Stomach (tissue), 4 donors: ENCODE measurements around the gene KLHL2.
"Not testable (repeated sequence)": the region's sequence is repeated elsewhere in the genome, so short reads cannot be mapped to it uniquely, and the experiment has no call there.

Source experiments
- EP300 ChIP-seq: sonication (generic); formaldehyde crosslinking; IDR thresholded peaks from one replicate; pipeline ENCODE4 v1.6.1; 2017; ENCODE audit warnings: antibody characterized with exemption
- POLR2A ChIP-seq, 4 donors: fragments of 450-650 bp; IDR thresholded peaks; one replicate each; pipeline ENCODE4 v1.6.1; 2016; ENCODE audit warnings: antibody characterized with exemption in 4 of 4, control low read depth in 2 of 4, mild to moderate bottlenecking in 1 of 4, moderate library complexity in 1 of 4
- POLR2AphosphoS5 ChIP-seq, 3 donors: sonication (generic); formaldehyde crosslinking; IDR thresholded peaks; one replicate each; pipeline ENCODE4 v1.6.1; 2016; ENCODE audit warnings: antibody characterized with exemption in 3 of 3
- TF ChIP-seq, protein P1 (sequence below), 7 experiments: fragments of 450-650 bp in 4 of 7; fragments of 200-600 bp in 3 of 7; sonication (generic) in 3 of 7; IDR thresholded peaks; one replicate each; pipeline ENCODE4 v1.5.1; 2016 to 2019; ENCODE audit warnings: antibody characterized with exemption in 7 of 7, control low read depth in 2 of 7, mild to moderate bottlenecking in 1 of 7

DNA sequence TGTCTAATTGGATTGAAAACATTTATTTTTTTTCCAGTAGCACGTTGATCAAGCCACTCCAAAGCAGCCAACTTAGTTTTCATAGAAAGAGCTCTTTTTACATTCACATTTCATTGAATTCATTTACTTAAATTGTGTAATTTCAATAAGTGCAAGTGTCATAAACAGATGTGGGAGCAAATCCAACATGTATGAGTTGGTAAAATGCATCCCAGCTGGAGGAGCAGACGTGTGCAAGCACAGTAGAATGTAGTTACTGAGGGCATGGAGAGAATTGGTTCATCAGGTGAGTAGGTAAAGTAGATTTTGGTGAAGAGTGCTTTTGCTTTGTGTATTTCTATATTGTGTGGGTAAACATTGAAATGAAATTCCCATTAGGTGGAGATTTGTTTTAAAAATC lies 36.8 kb downstream of the KLHL2 start:
- TF ChIP-seq EP300; POLR2AphosphoS5 (IDR thresholded peaks at IDR 0.05); POLR2A (IDR thresholded peaks at IDR 0.05): not testable (repeated sequence)
- TF ChIP-seq, protein P1, sequence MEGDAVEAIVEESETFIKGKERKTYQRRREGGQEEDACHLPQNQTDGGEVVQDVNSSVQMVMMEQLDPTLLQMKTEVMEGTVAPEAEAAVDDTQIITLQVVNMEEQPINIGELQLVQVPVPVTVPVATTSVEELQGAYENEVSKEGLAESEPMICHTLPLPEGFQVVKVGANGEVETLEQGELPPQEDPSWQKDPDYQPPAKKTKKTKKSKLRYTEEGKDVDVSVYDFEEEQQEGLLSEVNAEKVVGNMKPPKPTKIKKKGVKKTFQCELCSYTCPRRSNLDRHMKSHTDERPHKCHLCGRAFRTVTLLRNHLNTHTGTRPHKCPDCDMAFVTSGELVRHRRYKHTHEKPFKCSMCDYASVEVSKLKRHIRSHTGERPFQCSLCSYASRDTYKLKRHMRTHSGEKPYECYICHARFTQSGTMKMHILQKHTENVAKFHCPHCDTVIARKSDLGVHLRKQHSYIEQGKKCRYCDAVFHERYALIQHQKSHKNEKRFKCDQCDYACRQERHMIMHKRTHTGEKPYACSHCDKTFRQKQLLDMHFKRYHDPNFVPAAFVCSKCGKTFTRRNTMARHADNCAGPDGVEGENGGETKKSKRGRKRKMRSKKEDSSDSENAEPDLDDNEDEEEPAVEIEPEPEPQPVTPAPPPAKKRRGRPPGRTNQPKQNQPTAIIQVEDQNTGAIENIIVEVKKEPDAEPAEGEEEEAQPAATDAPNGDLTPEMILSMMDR (IDR thresholded peaks at IDR 0.05), result not testable (repeated sequence)
